Endothelial cell of umbilical vein (primary cell): Measurements from ENCODE around the gene GPR78.

ENCODE experiments used
- CTCF ChIP-seq, 2 donors: IDR thresholded peaks; 1 replicate in 1 of 2; 2 replicates in 1 of 2; pipeline ENCODE4 v1.5.1; 2011; ENCODE audit warnings: low read length in 2 of 2, mild to moderate bottlenecking in 2 of 2, moderate library complexity in 2 of 2, control low read depth in 1 of 2, inconsistent platforms in 1 of 2, low read depth in 1 of 2; ENCODE audit not compliant: insufficient read depth in 1 of 2; ENCODE audit errors: extremely low read depth in 1 of 2
- EZH2 ChIP-seq: IDR thresholded peaks from 2 replicates; pipeline ENCODE4 v1.6.1; 2012; ENCODE audit warnings: borderline replicate concordance, low read depth, mild to moderate bottlenecking, moderate library complexity, low read length, inconsistent platforms; ENCODE audit not compliant: severe bottlenecking
- JUN ChIP-seq: IDR thresholded peaks from 2 replicates; pipeline ENCODE4 v1.6.1; 2011; ENCODE audit warnings: borderline replicate concordance, low read depth; ENCODE audit not compliant: insufficient read length, insufficient read depth
- MAX ChIP-seq: IDR thresholded peaks from 2 replicates; pipeline ENCODE4 v1.6.1; 2011; ENCODE audit not compliant: insufficient read depth, insufficient read length
- MYC ChIP-seq: IDR thresholded peaks from one replicate; pipeline ENCODE4 v1.6.1; 2011; ENCODE audit warnings: mild to moderate bottlenecking, low read depth, low read length
- POLR2A ChIP-seq: IDR thresholded peaks from 2 replicates; pipeline ENCODE4 v1.6.1; 2012; ENCODE audit warnings: low read depth, mild to moderate bottlenecking, control low read depth, low read length
- POLR2AphosphoS5 ChIP-seq: IDR thresholded peaks from 2 replicates; pipeline ENCODE4 v1.6.1; 2012; ENCODE audit warnings: low read depth, mild to moderate bottlenecking, control low read depth, low read length, moderate library complexity; ENCODE audit not compliant: insufficient read depth

GRCh38 chr4:8610858-8611616, 30.8 kb downstream of the GPR78 start:
- no peak for TF ChIP-seq MAX
- TF ChIP-seq EZH2: no peak
- no peak for TF ChIP-seq CTCF (IDR thresholded peaks at IDR 0.05; ENCODE audit: extremely low read depth in 1 of 2, insufficient read depth in 1 of 2, low read depth in 1 of 2, low read length in 2 of 2)
- no peak for TF ChIP-seq POLR2AphosphoS5
- no peak for TF ChIP-seq MYC
- TF ChIP-seq POLR2A: no peak
- no peak for TF ChIP-seq JUN
